HL-60 (cell line): ENCODE data around the gene WAC.

ENCODE experiments used
- DNase-seq, 2 experiments: peaks; one replicate each; pipeline ENCODE4 v3.0.0-alpha.2; 2010 to 2020; ENCODE audit warnings: low read depth in 1 of 2, low spot score in 1 of 2
- H3K27ac ChIP-seq: fragments of 250-450 bp; sonication (Bioruptor Pico); replicated peaks from 2 replicates; pipeline ENCODE4 v1.5.1; 2020; ENCODE audit warnings: mild to moderate bottlenecking, moderate library complexity
- H3K27me3 ChIP-seq: fragments of 250-450 bp; sonication (Bioruptor Pico); 2 replicates; pipeline ENCODE4 v1.5.1; 2021; ENCODE audit warnings: mild to moderate bottlenecking, moderate library complexity; ENCODE audit not compliant: insufficient read depth, poor library complexity, severe bottlenecking
- H3K4me3 ChIP-seq: replicated peaks from 2 replicates; pipeline ENCODE4 v1.5.1; 2011; ENCODE audit warnings: mild to moderate bottlenecking, control low read depth, low read length; ENCODE audit not compliant: insufficient read depth
- GABPA ChIP-seq: IDR thresholded peaks from 2 replicates; pipeline ENCODE4 v1.6.1; 2012; ENCODE audit warnings: low read depth
- POLR2AphosphoS5 ChIP-seq: IDR thresholded peaks from 2 replicates; pipeline ENCODE4 v1.6.1; 2012; ENCODE audit warnings: low read depth
- SPI1 ChIP-seq: IDR thresholded peaks from 2 replicates; pipeline ENCODE4 v1.6.1; 2012; ENCODE audit warnings: low read depth, mild to moderate bottlenecking, borderline replicate concordance
- TF ChIP-seq, protein P1 (sequence below): IDR thresholded peaks from one replicate; pipeline ENCODE4 v1.5.1; 2011; ENCODE audit warnings: low read length, control low read depth, inconsistent platforms; ENCODE audit not compliant: insufficient read depth
- TF ChIP-seq, protein P2 (sequence below): IDR thresholded peaks from 2 replicates; pipeline ENCODE4 v1.6.1; 2012; ENCODE audit warnings: low read depth; ENCODE audit not compliant: insufficient replicate concordance

The WAC gene

DNA sequence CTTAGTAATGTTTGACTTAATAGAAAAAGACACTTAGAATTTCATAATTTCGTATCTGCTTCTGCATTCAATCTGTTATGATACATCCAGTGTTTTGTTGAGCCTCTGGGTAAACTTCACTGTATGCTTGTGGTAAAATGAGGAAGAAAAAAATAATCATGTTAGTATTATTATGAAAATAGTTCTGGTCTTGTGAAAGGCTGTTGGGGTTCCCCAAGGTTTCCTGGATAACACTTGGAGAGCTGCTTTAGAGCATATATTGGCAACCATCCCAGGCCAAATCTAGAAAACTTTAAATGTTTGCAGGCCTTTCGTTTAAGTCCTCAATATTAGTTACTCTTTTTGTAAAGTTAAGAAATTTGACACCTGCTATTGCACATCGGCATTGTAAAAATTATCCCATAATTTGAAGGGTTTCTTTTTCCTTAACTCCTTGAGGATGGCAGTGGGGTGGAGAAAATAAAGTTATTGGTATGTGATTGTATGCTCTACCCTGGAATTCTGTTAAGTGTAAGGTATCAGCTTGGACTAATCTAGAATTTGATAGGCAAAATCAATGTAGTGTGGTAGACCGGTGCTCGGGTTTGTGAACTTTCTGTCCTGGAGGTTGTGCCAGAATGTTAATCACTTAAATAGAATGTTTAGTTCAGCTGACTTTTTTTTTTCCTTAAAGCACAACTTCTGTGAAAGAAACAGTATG, 54.5 kb downstream of the WAC start:
- H3K4me3 ChIP-seq, result no peak overlapping the region
- no peak for TF ChIP-seq GABPA
- no peak overlapping the region for H3K27ac ChIP-seq
- DNase-seq, result peak in 1 of 2 experiments; percentile 12
- no peaks in the 10 kb centered on the region for H3K27me3 ChIP-seq

DNA sequence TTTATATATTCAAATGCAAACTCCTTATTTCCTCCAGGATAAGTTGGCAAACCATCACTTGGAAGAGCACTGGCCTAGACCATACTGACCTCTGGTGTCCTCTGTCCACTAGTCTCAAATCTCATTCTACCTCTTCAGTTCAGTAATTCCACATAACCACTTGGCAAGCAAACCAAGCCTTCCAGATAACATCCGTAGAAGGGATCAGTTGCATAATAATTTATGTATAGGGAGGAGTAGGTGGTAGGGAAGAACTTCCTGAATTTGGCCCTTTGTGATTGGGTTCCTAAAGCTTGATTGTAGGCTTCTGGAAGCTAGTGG, 55.0 kb downstream of the WAC start:
- DNase-seq, result no peak
- H3K27ac ChIP-seq, result no peak overlapping the region
- TF ChIP-seq POLR2AphosphoS5, result no peak
- TF ChIP-seq, protein P1, sequence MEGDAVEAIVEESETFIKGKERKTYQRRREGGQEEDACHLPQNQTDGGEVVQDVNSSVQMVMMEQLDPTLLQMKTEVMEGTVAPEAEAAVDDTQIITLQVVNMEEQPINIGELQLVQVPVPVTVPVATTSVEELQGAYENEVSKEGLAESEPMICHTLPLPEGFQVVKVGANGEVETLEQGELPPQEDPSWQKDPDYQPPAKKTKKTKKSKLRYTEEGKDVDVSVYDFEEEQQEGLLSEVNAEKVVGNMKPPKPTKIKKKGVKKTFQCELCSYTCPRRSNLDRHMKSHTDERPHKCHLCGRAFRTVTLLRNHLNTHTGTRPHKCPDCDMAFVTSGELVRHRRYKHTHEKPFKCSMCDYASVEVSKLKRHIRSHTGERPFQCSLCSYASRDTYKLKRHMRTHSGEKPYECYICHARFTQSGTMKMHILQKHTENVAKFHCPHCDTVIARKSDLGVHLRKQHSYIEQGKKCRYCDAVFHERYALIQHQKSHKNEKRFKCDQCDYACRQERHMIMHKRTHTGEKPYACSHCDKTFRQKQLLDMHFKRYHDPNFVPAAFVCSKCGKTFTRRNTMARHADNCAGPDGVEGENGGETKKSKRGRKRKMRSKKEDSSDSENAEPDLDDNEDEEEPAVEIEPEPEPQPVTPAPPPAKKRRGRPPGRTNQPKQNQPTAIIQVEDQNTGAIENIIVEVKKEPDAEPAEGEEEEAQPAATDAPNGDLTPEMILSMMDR, result no peak
- no peak for TF ChIP-seq GABPA
- TF ChIP-seq SPI1, result no peak
- TF ChIP-seq, protein P2, sequence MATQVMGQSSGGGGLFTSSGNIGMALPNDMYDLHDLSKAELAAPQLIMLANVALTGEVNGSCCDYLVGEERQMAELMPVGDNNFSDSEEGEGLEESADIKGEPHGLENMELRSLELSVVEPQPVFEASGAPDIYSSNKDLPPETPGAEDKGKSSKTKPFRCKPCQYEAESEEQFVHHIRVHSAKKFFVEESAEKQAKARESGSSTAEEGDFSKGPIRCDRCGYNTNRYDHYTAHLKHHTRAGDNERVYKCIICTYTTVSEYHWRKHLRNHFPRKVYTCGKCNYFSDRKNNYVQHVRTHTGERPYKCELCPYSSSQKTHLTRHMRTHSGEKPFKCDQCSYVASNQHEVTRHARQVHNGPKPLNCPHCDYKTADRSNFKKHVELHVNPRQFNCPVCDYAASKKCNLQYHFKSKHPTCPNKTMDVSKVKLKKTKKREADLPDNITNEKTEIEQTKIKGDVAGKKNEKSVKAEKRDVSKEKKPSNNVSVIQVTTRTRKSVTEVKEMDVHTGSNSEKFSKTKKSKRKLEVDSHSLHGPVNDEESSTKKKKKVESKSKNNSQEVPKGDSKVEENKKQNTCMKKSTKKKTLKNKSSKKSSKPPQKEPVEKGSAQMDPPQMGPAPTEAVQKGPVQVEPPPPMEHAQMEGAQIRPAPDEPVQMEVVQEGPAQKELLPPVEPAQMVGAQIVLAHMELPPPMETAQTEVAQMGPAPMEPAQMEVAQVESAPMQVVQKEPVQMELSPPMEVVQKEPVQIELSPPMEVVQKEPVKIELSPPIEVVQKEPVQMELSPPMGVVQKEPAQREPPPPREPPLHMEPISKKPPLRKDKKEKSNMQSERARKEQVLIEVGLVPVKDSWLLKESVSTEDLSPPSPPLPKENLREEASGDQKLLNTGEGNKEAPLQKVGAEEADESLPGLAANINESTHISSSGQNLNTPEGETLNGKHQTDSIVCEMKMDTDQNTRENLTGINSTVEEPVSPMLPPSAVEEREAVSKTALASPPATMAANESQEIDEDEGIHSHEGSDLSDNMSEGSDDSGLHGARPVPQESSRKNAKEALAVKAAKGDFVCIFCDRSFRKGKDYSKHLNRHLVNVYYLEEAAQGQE, result no peak
- no peaks in the 10 kb centered on the region for H3K27me3 ChIP-seq
- no peak overlapping the region for H3K4me3 ChIP-seq

DNA sequence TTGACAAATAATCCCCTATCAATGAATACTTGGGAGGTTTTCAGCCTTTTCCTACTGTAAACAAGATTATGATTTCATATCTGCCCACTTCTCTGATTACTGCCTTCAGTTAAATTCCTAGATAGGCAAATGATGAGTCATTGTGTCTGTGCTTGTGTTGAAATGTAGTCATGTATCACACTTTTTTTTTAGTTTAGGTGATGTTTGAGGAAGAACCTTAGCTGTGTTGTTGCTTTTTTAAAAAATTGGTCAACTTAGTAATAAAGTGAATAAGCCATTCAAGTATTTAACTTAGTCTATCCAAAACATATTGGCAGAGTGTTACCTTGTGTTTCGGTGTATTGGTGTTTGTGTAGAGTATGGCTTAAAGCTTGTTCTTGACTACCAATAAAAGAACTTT, 60.0 kb downstream of the WAC start:
- peak; percentile 10 to 23 for DNase-seq
- Histone ChIP-seq H3K27ac (no peak overlapping the region), H3K27me3 (no peaks in the 10 kb centered on the region), H3K4me3 (no peak overlapping the region)
- TF ChIP-seq POLR2AphosphoS5, result no peak
- no peak for TF ChIP-seq SPI1
- TF ChIP-seq, protein P1, result no peak
- TF ChIP-seq GABPA, result no peak
- TF ChIP-seq, protein P2, result no peak

DNA sequence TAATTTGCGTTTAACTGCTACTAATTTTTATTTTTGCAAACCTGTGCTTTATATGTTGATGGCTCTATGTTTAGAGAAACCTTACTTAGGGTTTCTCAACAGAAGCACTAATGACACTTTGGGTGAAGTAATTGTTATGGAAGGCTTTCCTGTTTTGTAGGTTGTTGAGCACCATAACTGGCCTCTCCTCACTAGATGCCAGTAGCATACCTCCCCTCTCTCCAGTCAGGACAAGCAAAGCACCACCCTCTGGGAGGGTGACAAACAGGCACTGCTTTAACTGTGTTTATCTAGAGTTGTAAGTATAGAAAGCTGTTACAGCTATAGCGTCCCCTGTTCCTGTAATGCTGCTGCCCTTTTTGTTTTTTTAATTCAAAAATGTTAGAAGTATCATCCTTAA, 60.9 kb downstream of the WAC start:
- no peak for TF ChIP-seq POLR2AphosphoS5
- TF ChIP-seq, protein P1, result no peak
- TF ChIP-seq, protein P2, result no peak
- TF ChIP-seq SPI1, result no peak
- no peak for TF ChIP-seq GABPA
- DNase-seq, result no peak
- Histone ChIP-seq H3K4me3 (no peak overlapping the region), H3K27ac (no peak overlapping the region), H3K27me3 (no peaks in the 10 kb centered on the region)
